Kidney (tissue), 14 donors: Measurements from ENCODE around the gene TMEM91. TPM values are rescaled to one million over a fixed set of nuclear protein-coding genes. Genes with fewer than 3 reads are reported as not detected.

Experiments
- DNase-seq, 5 donors: peaks; one replicate each; pipeline ENCODE4 v3.0.0-alpha.2; 2013 to 2020
- FAIRE-seq: peaks from 2 replicates; lab custom pipeline; 2012; peaks lifted over from hg19 to GRCh38; lab: Jason Lieb, UNC
- H3K27ac ChIP-seq, 2 donors: one replicate each; pipeline ENCODE4 v1.7.0; 2013; ENCODE audit warnings: low read depth in 2 of 2, low read length in 2 of 2, inconsistent platforms in 1 of 2
- H3K27me3 ChIP-seq: one replicate; pipeline ENCODE4 v1.7.1; 2013; ENCODE audit warnings: low read length, inconsistent platforms; ENCODE audit not compliant: control insufficient read depth, insufficient read depth
- H3K36me3 ChIP-seq, 3 donors: one replicate each; pipeline versions ENCODE4 v1.7.0 to v1.7.1; 2013; ENCODE audit warnings: low read length in 3 of 3, control low read depth in 1 of 3, inconsistent platforms in 1 of 3; ENCODE audit not compliant: insufficient read depth in 3 of 3, control insufficient read depth in 2 of 3
- H3K4me1 ChIP-seq, 3 donors: one replicate each; pipeline versions ENCODE4 v1.7.0 to v1.7.1; 2013; ENCODE audit warnings: low read length in 3 of 3, inconsistent platforms in 1 of 3, low read depth in 1 of 3; ENCODE audit not compliant: control insufficient read depth in 2 of 3, insufficient read depth in 2 of 3
- H3K4me3 ChIP-seq, 3 donors: one replicate each; pipeline versions ENCODE4 v1.7.0 to v1.8.1; 2013; ENCODE audit warnings: low read length in 3 of 3, control low read depth in 1 of 3, inconsistent platforms in 1 of 3
- H3K9ac ChIP-seq, 3 donors: one replicate each; pipeline versions ENCODE4 v1.7.0 to v1.7.1; 2013; ENCODE audit warnings: low read length in 3 of 3, control low read depth in 1 of 3, inconsistent platforms in 1 of 3
- H3K9me3 ChIP-seq, 3 donors: one replicate each; pipeline versions ENCODE4 v1.7.0 to v1.7.1; 2013; ENCODE audit warnings: low read length in 3 of 3, control low read depth in 1 of 3, inconsistent platforms in 1 of 3; ENCODE audit not compliant: control insufficient read depth in 2 of 3, insufficient read depth in 1 of 3
- intact Hi-C: fragments of 100-400 bp; cut with DNase I; formaldehyde crosslinking; loops from one replicate; pipeline ENCODE4 v1.11.1; 2022
- polyA plus RNA-seq: library from polyadenylated mRNA; stranded (reverse); fragments of 350-450 nt; fragmentation: Illumina TruSeq; extraction: RNeasy Lipid Tissue Mini Kit (QIAGEN cat#74804); gene quantifications from one replicate; pipeline ENCODE4 v1.2.3, GENCODE V29; 2014; ENCODE audit warnings: low read depth, low replicate concordance; ENCODE audit not compliant: insufficient read depth
- total RNA-seq: library from RNA; stranded (reverse); fragmentation: NEBNext Ultra II Directional; extraction: Animal tissue kit (Norgen Biotek cat#: 25700); gene quantifications from one replicate; pipeline ENCODE4 v1.2.1, GENCODE V29; 2021
- TF ChIP-seq, protein P1 (sequence below): IDR thresholded peaks from 3 replicates; pipeline ENCODE4 v1.5.1; 2012; ENCODE audit warnings: mild to moderate bottlenecking, moderate library complexity, borderline replicate concordance; ENCODE audit not compliant: insufficient read depth; ENCODE audit errors: extremely low read depth
- donor health status: control.
- donor health status: control.
- donor health status: control.
- donor health status: control.
- donor health status: control.
- donor health status: DM: yes; HTN: yes; CAD: no.
- donor health status: Normal renal cell carcinoma (clear cell type).

TMEM91 gene
- total and polyA plus RNA-seq, 2 donors from 2014 or later: 9.5 to 24.3 TPM

DNA sequence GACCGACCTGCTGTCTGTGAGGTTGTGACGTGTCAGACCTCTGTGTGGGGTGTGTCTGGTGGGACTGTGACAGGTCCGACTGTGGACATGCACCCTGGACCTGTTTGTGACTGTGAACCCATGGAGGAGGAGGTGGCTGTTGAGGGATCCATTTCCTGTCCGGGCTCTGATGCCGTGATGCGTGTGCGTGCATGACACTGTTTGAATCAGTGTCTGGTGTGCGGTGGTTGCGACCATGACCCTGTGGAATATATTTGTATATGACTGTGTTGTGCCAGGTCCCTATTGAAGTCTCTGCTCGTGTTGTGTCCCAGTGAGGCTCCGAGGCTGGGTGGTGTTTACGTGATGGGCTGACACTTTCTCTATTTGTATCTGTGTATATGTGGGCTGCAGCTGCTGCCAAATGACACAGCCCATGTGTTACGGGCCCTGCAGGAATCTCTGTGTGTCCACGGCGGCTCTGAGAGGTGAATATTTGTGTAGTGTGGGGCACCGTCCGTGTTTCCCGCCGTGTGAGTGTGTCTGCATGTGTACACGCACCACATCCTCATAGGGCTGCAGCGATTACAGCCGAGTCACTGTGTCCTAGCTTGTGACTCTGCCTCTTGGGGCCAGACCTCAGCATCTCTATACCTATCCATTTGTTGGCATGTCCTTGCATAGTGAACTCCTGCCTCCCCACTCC is 48.0 kb upstream of the TMEM91 start:
- H3K27me3 ChIP-seq: no peaks in the 10 kb centered on the region
- H3K9ac ChIP-seq: peak overlapping the region in 1 of 3 donors; percentile 65
- H3K4me1 ChIP-seq: peaks cover 9 to 48% (median 31%) of the 10 kb centered on the region in 3 donors
- no peak for FAIRE-seq
- H3K27ac ChIP-seq: peak overlapping the region; percentile 32 to 67
- TF ChIP-seq, protein P1, sequence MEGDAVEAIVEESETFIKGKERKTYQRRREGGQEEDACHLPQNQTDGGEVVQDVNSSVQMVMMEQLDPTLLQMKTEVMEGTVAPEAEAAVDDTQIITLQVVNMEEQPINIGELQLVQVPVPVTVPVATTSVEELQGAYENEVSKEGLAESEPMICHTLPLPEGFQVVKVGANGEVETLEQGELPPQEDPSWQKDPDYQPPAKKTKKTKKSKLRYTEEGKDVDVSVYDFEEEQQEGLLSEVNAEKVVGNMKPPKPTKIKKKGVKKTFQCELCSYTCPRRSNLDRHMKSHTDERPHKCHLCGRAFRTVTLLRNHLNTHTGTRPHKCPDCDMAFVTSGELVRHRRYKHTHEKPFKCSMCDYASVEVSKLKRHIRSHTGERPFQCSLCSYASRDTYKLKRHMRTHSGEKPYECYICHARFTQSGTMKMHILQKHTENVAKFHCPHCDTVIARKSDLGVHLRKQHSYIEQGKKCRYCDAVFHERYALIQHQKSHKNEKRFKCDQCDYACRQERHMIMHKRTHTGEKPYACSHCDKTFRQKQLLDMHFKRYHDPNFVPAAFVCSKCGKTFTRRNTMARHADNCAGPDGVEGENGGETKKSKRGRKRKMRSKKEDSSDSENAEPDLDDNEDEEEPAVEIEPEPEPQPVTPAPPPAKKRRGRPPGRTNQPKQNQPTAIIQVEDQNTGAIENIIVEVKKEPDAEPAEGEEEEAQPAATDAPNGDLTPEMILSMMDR: no peak
- no peaks in the 10 kb centered on the region for H3K36me3 ChIP-seq
- intact Hi-C loops: no loop called here
- H3K4me3 ChIP-seq: peak overlapping the region in 1 of 3 donors; percentile 33
- no peak for DNase-seq
- no peaks in the 10 kb centered on the region for H3K9me3 ChIP-seq

DNA sequence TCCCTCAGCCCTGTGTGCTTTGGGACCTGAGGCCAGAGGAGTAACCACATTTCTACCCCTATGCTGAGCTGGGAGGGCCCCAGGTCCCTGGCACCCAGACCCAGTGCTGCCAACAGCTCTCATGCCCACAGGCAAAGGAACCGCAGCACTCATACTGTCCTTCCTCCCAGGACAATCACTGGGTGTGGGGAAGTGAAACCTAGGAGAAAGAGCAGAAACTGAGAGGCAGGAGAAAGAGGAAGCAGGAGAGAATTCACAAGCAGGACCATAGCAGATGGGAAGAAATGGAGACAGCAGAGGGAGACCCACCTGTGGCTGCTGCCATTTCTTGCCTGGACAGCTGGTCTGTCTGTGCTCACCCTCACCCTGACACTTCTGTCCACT is 47.5 kb upstream of the TMEM91 start:
- H3K4me1 ChIP-seq: peaks cover 9 to 45% (median 28%) of the 10 kb centered on the region in 3 donors
- H3K36me3 ChIP-seq: no peaks in the 10 kb centered on the region
- DNase-seq (no peak), FAIRE-seq (no peak)
- H3K4me3 ChIP-seq: no peak overlapping the region
- H3K9me3 ChIP-seq: no peaks in the 10 kb centered on the region
- intact Hi-C loops: no loop called here
- no peak overlapping the region for H3K9ac ChIP-seq
- H3K27me3 ChIP-seq: no peaks in the 10 kb centered on the region
- TF ChIP-seq, protein P1: no peak
- H3K27ac ChIP-seq: no peak overlapping the region

DNA sequence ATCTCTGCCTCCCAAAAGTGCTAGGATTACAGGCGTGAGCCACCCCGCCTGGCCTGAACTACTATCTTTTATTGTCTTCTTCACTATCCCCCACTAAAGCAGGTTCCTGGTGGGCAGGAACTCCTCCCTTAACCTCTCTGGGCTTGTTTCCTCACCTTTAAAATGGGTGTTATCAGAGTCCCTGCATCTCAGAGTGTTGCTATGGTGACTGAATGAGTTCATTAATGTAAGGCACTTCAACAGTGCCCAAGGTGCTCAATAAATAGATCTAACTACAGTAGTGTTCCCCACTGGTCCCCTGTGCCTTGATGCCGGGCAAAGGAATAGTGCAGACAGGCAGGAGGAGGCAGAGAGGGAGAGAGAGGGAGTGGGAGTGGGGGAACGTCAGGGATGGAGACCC is 45.9 kb upstream of the TMEM91 start:
- Histone ChIP-seq H3K9me3 (no peaks in the 10 kb centered on the region), H3K27me3 (no peaks in the 10 kb centered on the region), H3K4me3 (no peak overlapping the region), H3K36me3 (no peaks in the 10 kb centered on the region), H3K27ac (no peak overlapping the region), H3K4me1 (peaks cover 2 to 33% (median 19%) of the 10 kb centered on the region in 3 donors), H3K9ac (no peak overlapping the region)
- TF ChIP-seq, protein P1: no peak
- no peak for DNase-seq
- FAIRE-seq: no peak
- intact Hi-C loops: no loop called here
